ENCODE measurements around the gene REEP6. TPM values are rescaled to one million over a fixed set of nuclear protein-coding genes. Genes with fewer than 3 reads are reported as not detected.

Gene REEP6
- total and polyA plus RNA-seq, 7 donors, result 0.33 to 5.6 (median 2.0) TPM; not detected in 1

- H3K4me1 ChIP-seq, result peaks cover 0 to 54% (median 53%) of the 10 kb centered on the region in 4 donors
- peaks cover 61 to 96% (median 76%) of the 10 kb centered on the region in 3 donors for H3K27me3 ChIP-seq
- no peak overlapping the region for H3K27ac ChIP-seq
- intact Hi-C loops (cut with DNase I), result no loop called here
- peaks cover 0 to 15% (median 0%) of the 10 kb centered on the region in 4 donors for H3K36me3 ChIP-seq
- no peak overlapping the region for H3K4me3 ChIP-seq
- no peak for TF ChIP-seq CTCF (IDR thresholded peaks at IDR 0.05)
- no peak for TF ChIP-seq EP300 (IDR thresholded peaks at IDR 0.05)
- TF ChIP-seq POLR2A (IDR thresholded peaks at IDR 0.05), result no peak
- no peak for TF ChIP-seq POLR2AphosphoS5 (IDR thresholded peaks at IDR 0.05)
- H3K9me3 ChIP-seq, result no peaks in the 10 kb centered on the region
- WGBS, 2 donors, result 15 to 23% methylated on average over 24 of the region's 24 CpGs
- DNase-seq, result no peak
These were observed 19.3 kb upstream of the REEP6 start for GRCh38 chr19:1471515-1472160.

- no peak overlapping the region for H3K4me3 ChIP-seq
- DNase-seq, result no peak
- TF ChIP-seq EP300 (IDR thresholded peaks at IDR 0.05) (no peak), POLR2A (IDR thresholded peaks at IDR 0.05) (no peak), CTCF (IDR thresholded peaks at IDR 0.05) (no peak), POLR2AphosphoS5 (IDR thresholded peaks at IDR 0.05) (no peak)
- 48 to 57% methylated on average over 44 of the region's 44 CpGs for WGBS, 2 donors
- intact Hi-C loops (cut with DNase I), result no loop called here
- H3K36me3 ChIP-seq, result peaks cover 0 to 19% (median 0%) of the 10 kb centered on the region in 4 donors
- peaks cover 0 to 46% (median 46%) of the 10 kb centered on the region in 4 donors for H3K4me1 ChIP-seq
- H3K27me3 ChIP-seq, result peaks cover 52 to 89% (median 68%) of the 10 kb centered on the region in 3 donors
- H3K27ac ChIP-seq, result no peak overlapping the region
- no peaks in the 10 kb centered on the region for H3K9me3 ChIP-seq
These were observed 18.5 kb upstream of the REEP6 start for GRCh38 chr19:1472231-1473084.

- peaks cover 0 to 46% (median 45%) of the 10 kb centered on the region in 4 donors for H3K4me1 ChIP-seq
These were observed 17.7 kb upstream of the REEP6 start for GRCh38 chr19:1473085-1473851.

More at GRCh38 chr19:1473085-1473851, 17.7 kb upstream of the REEP6 start:
- Histone ChIP-seq H3K27ac (no peak overlapping the region), H3K36me3 (peaks cover 0 to 19% (median 0%) of the 10 kb centered on the region in 4 donors), H3K9me3 (no peaks in the 10 kb centered on the region), H3K27me3 (peaks cover 44 to 80% (median 59%) of the 10 kb centered on the region in 3 donors), H3K4me3 (no peak overlapping the region)
- TF ChIP-seq POLR2A (IDR thresholded peaks at IDR 0.05), result no peak
- TF ChIP-seq EP300 (IDR thresholded peaks at IDR 0.05), result no peak
- TF ChIP-seq POLR2AphosphoS5 (IDR thresholded peaks at IDR 0.05), result no peak
- TF ChIP-seq CTCF (IDR thresholded peaks at IDR 0.05), result no peak
- no peak for DNase-seq
- 69 to 78% methylated on average over 20 of the region's 20 CpGs for WGBS, 2 donors
- intact Hi-C loops (cut with DNase I), result no loop called here
